Suprapubic skin (tissue), 4 donors: Measurements from ENCODE around the gene PRIMPOL. TPM values are rescaled to one million over a fixed set of nuclear protein-coding genes. Genes with fewer than 3 reads are reported as not detected.
"Not testable (repeated sequence)": the region's sequence is repeated elsewhere in the genome, so short reads cannot be mapped to it uniquely, and the experiment has no call there.

Experiments used
- DNase-seq, 2 donors: peaks; one replicate each; pipeline ENCODE4 v3.0.0-alpha.2; 2019; ENCODE audit warnings: low spot score in 2 of 2
- H3K27ac ChIP-seq: fragments of 200-600 bp; sonication (generic); one replicate; pipeline ENCODE4 v1.5.1; 2019
- H3K27me3 ChIP-seq: fragments of 200-600 bp; sonication (generic); one replicate; pipeline ENCODE4 v1.5.1; 2019
- H3K36me3 ChIP-seq: fragments of 200-600 bp; sonication (generic); one replicate; pipeline ENCODE4 v1.5.1; 2019
- H3K4me1 ChIP-seq: fragments of 200-600 bp; sonication (generic); one replicate; pipeline ENCODE4 v1.5.1; 2019
- H3K4me3 ChIP-seq: fragments of 200-600 bp; sonication (generic); one replicate; pipeline ENCODE4 v1.5.1; 2019; ENCODE audit warnings: mild to moderate bottlenecking
- H3K9me3 ChIP-seq: fragments of 200-600 bp; sonication (generic); one replicate; pipeline ENCODE4 v1.5.1; 2019
- EP300 ChIP-seq: sonication (generic); formaldehyde crosslinking; IDR thresholded peaks from one replicate; pipeline ENCODE4 v1.6.1; 2017; ENCODE audit warnings: antibody characterized with exemption
- POLR2A ChIP-seq, 2 donors: fragments of 450-650 bp; IDR thresholded peaks; one replicate each; pipeline ENCODE4 v1.6.1; 2017; ENCODE audit warnings: antibody characterized with exemption in 2 of 2, mild to moderate bottlenecking in 2 of 2, moderate library complexity in 2 of 2
- POLR2AphosphoS5 ChIP-seq, 3 donors: sonication (generic); formaldehyde crosslinking; IDR thresholded peaks; one replicate each; pipeline ENCODE4 v1.6.1; 2017; ENCODE audit warnings: antibody characterized with exemption in 3 of 3
- WGBS: methylation state at CpG from one replicate; pipeline ENCODE4 v1.1.5; 2018; 5-methylcytosine and 5-hydroxymethylcytosine counted together
- total RNA-seq, 4 donors: library from RNA; depleted of rRNA; stranded (reverse); fragments of >200 nt; gene quantifications; one replicate each; pipeline ENCODE4 v1.1.0, GENCODE V29; 2016
- TF ChIP-seq, protein P1 (sequence below), 2 donors: fragments of 200-600 bp in 1 of 2; fragments of 450-650 bp in 1 of 2; sonication (generic) in 1 of 2; IDR thresholded peaks; one replicate each; pipeline ENCODE4 v1.5.1; 2016 to 2019; ENCODE audit warnings: antibody characterized with exemption in 2 of 2, mild to moderate bottlenecking in 1 of 2, moderate library complexity in 1 of 2

The PRIMPOL gene
- total RNA-seq, 4 donors from 2014 or later: 6.8 to 28.9 (median 15.2) TPM

- WGBS: 83% methylated on average over 6 of the region's 6 CpGs
- H3K4me1 ChIP-seq: peaks cover 15% of the 10 kb centered on the region
- H3K9me3 ChIP-seq: no peaks in the 10 kb centered on the region
- no peak overlapping the region for H3K4me3 ChIP-seq
- no peak for TF ChIP-seq POLR2AphosphoS5 (IDR thresholded peaks at IDR 0.05)
- TF ChIP-seq, protein P1, sequence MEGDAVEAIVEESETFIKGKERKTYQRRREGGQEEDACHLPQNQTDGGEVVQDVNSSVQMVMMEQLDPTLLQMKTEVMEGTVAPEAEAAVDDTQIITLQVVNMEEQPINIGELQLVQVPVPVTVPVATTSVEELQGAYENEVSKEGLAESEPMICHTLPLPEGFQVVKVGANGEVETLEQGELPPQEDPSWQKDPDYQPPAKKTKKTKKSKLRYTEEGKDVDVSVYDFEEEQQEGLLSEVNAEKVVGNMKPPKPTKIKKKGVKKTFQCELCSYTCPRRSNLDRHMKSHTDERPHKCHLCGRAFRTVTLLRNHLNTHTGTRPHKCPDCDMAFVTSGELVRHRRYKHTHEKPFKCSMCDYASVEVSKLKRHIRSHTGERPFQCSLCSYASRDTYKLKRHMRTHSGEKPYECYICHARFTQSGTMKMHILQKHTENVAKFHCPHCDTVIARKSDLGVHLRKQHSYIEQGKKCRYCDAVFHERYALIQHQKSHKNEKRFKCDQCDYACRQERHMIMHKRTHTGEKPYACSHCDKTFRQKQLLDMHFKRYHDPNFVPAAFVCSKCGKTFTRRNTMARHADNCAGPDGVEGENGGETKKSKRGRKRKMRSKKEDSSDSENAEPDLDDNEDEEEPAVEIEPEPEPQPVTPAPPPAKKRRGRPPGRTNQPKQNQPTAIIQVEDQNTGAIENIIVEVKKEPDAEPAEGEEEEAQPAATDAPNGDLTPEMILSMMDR (IDR thresholded peaks at IDR 0.05): no peak
- no peak for TF ChIP-seq EP300
- H3K36me3 ChIP-seq: no peaks in the 10 kb centered on the region
- H3K27ac ChIP-seq: no peak overlapping the region
- no peaks in the 10 kb centered on the region for H3K27me3 ChIP-seq
- no peak for DNase-seq
Measured at GRCh38 chr4:184731056-184731455, 81.5 kb downstream of the PRIMPOL start.

GRCh38 chr4:184732126-184732525, 82.6 kb downstream of the PRIMPOL start:
- Histone ChIP-seq H3K9me3 (no peaks in the 10 kb centered on the region), H3K4me1 (peaks cover 15% of the 10 kb centered on the region), H3K4me3 (peak overlapping the region; percentile 69), H3K27ac (peak overlapping the region; percentile 52), H3K36me3 (no peaks in the 10 kb centered on the region), H3K27me3 (no peaks in the 10 kb centered on the region)
- TF ChIP-seq POLR2AphosphoS5 (IDR thresholded peaks at IDR 0.05) (no peak), EP300 (no peak), POLR2A (IDR thresholded peaks at IDR 0.05) (no peak)
- TF ChIP-seq, protein P1 (IDR thresholded peaks at IDR 0.05): no peak
- no peak for DNase-seq
- WGBS: 36% methylated on average over 4 of the region's 4 CpGs

DNA sequence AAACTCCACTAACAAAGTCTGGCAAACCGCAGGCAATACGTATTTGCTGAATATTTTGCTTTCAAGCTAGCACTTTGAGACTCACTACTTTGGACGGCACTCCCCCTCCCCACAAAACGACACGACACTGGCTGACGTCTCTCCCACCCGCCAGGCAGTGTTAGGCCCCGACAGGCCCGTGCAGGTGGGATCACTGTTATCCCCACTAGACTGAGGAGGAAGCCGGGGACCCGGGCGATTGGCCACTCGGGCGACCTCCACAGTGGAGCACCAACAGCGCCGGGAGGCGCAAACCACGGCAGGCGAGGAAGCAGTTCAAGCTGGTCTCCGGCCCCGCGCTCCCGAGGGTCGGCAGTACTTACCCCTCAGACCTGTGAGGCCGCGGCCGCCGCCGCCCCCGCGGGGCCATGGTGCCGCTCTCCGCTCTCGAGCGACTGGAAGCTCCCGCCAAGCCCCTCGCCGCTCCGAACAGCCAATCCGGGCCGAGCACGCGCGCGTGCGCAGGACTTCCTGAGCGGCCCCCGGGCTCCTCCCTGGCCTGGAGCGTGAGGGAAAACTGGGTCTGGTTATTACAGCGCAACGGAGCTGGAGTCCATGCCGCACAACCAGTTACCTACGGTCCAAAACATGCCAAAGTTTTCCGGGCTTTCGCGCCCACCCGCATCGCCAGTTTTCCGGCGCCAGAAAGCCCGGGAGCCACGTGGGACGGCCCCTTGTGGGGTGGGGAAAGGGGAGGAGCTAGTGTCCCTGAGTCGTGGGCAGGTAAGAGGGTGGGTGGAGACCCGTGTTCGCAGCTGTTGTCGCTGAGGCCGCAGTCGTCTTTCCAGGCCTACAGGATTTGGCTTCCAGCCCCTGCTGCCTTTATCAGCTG, 84.4 kb downstream of the PRIMPOL start, which contains the start of gene CENPU:
TSS of gene CENPU (minus strand) at position 443 of the 871 bp plus-strand sequence. CDS start at position 409, 34 bp downstream.
- peak; percentile 96 to 97 for DNase-seq
- TF ChIP-seq, protein P1 (IDR thresholded peaks at IDR 0.05): no peak
- TF ChIP-seq POLR2A (IDR thresholded peaks at IDR 0.05): no peak
- TF ChIP-seq POLR2AphosphoS5 (IDR thresholded peaks at IDR 0.05): peak in 2 of 3 donors; percentile 65 to 90
- under 1% methylated on average over 37 of the region's 69 CpGs for whole genome bisulfite sequencing
- H3K4me3 ChIP-seq: peak within 1 kb of the TSS; percentile 69
- peaks cover 15% of the 10 kb centered on the region for H3K4me1 ChIP-seq
- H3K36me3 ChIP-seq: no peaks in the 10 kb centered on the region
- H3K9me3 ChIP-seq: no peaks in the 10 kb centered on the region
- H3K27me3 ChIP-seq: no peaks in the 10 kb centered on the region
- H3K27ac ChIP-seq: peak within 1 kb of the TSS; percentile 52

DNA sequence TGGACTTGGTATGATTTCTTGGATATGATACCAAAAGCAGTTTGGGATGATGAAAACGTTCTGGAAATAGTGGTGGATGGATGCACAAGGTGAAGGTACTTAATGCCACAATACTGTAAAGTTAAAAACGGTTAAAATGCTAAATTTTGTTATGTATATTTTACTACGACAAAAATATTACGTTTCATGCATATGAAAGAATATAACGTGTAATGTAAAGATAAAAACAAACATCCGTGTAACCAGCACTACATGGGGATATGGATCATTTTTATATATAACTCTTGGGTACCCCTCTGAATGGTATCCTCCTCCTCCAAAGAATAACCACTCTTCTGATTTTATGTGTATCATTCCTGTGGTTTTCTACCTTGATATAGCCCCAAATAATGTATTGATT, 85.2 kb downstream of the PRIMPOL start:
- no peak for TF ChIP-seq POLR2AphosphoS5 (IDR thresholded peaks at IDR 0.05)
- no peak for TF ChIP-seq POLR2A (IDR thresholded peaks at IDR 0.05)
- TF ChIP-seq EP300: no peak
- TF ChIP-seq, protein P1 (IDR thresholded peaks at IDR 0.05): no peak
- WGBS: 39% methylated on average over 6 of the region's 6 CpGs
- H3K9me3 ChIP-seq: no peaks in the 10 kb centered on the region
- H3K4me1 ChIP-seq: peaks cover 15% of the 10 kb centered on the region
- H3K4me3 ChIP-seq: peak overlapping the region; percentile 69
- H3K27me3 ChIP-seq: no peaks in the 10 kb centered on the region
- no peak overlapping the region for H3K27ac ChIP-seq
- no peaks in the 10 kb centered on the region for H3K36me3 ChIP-seq
- DNase-seq: no peak

- not testable (repeated sequence) for H3K4me1 ChIP-seq, H3K27ac ChIP-seq, H3K27me3 ChIP-seq, H3K36me3 ChIP-seq, H3K4me3 ChIP-seq, DNase-seq, H3K9me3 ChIP-seq
- WGBS: 67% methylated on average over 1 of the region's 1 CpG
Measured at GRCh38 chr4:184739575-184739974, 90.0 kb downstream of the PRIMPOL start.
